Uterine smooth muscle cell (primary cell): Measurements from ENCODE around the gene GARS1. TPM values are rescaled to one million over a fixed set of nuclear protein-coding genes. Genes with fewer than 3 reads are reported as not detected.

Experiments
- total RNA-seq: library from RNA; depleted of rRNA; stranded (reverse); fragments of >200 nt; gene quantifications from 2 replicates; pipeline ENCODE4 v1.2.3, GENCODE V29; 2014

Gene GARS1, protein sequence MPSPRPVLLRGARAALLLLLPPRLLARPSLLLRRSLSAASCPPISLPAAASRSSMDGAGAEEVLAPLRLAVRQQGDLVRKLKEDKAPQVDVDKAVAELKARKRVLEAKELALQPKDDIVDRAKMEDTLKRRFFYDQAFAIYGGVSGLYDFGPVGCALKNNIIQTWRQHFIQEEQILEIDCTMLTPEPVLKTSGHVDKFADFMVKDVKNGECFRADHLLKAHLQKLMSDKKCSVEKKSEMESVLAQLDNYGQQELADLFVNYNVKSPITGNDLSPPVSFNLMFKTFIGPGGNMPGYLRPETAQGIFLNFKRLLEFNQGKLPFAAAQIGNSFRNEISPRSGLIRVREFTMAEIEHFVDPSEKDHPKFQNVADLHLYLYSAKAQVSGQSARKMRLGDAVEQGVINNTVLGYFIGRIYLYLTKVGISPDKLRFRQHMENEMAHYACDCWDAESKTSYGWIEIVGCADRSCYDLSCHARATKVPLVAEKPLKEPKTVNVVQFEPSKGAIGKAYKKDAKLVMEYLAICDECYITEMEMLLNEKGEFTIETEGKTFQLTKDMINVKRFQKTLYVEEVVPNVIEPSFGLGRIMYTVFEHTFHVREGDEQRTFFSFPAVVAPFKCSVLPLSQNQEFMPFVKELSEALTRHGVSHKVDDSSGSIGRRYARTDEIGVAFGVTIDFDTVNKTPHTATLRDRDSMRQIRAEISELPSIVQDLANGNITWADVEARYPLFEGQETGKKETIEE
- total RNA-seq, result 345 and 370 TPM in 2 replicates

DNA sequence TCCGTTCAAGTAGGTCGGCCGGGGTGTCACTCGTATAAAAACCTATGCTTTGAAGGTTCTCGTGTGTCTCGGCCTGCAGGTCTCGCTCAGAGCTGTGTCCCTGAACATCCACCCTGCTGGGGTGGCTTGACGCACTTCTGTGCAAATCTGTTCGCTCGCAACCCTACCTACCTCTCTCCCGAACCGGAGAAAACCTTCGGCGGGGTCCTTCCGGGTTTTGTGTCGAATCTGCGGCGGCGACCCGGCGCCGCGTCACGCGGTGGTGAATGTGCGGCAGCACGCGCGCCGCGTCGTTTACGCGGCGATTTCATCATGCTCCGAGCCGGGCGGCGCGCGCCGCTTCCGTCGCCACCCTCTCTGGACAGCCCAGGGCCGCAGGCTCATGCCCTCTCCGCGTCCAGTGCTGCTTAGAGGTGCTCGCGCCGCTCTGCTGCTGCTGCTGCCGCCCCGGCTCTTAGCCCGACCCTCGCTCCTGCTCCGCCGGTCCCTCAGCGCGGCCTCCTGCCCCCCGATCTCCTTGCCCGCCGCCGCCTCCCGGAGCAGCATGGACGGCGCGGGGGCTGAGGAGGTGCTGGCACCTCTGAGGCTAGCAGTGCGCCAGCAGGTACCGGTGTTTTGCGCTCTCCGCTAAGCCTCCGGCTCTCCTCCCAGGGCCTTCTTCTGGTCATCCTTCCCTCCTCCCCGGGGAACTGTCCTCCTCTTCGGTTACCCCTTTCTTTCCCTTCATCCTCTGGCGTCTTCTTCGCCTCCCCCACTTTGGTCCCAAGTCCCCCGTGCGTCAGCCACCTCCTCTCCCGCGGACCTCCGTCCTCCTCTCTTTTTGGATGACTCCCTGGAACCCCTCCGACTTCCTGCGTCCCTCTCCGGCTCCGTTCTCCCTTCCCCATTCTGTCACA lies at the start of gene GARS1:
Gene GARS1, plus strand, starts transcription at position 339 of the 896 bp plus-strand sequence. Its CDS starts 44 bp downstream, at position 383.

GRCh38 chr7:30682212-30683083 lies 87.8 kb downstream of the GARS1 start, which contains the start of gene CRHR2:
TSS of gene CRHR2 (minus strand) at chr7:30682456. CDS start at chr7:30682280, 176 bp downstream.

Other genes with a start within 250 kb of the GARS1 start
- gene NOD1, start 116.1 kb upstream of the GARS1 start, total RNA-seq, result 3.5 and 4.2 TPM in 2 replicates
- gene GGCT, start 90.0 kb upstream of the GARS1 start, total RNA-seq, result 21.5 and 24.1 TPM in 2 replicates
- gene CRHR2, start 87.6 kb downstream of the GARS1 start, total RNA-seq, result not detected in 2 replicates
- 0.11 and 1.2 TPM in 2 replicates for gene INMT, start 157.3 kb downstream of the GARS1 start, total RNA-seq
- 6.7 and 8.9 TPM in 2 replicates for gene MINDY4, start 176.5 kb downstream of the GARS1 start, total RNA-seq